GM21619 (cell line): ENCODE results near the gene SLC27A1.
"Not testable (repeated sequence)": the region's sequence is repeated elsewhere in the genome, so short reads cannot be mapped to it uniquely, and the experiment has no call there.

Experiments used
- ATAC-seq: cut with Tn5 transposase; IDR thresholded peaks from one replicate; pipeline ENCODE4 v1.9.1; 2021; ENCODE audit not compliant: unreplicated experiment

SLC27A1 gene

DNA sequence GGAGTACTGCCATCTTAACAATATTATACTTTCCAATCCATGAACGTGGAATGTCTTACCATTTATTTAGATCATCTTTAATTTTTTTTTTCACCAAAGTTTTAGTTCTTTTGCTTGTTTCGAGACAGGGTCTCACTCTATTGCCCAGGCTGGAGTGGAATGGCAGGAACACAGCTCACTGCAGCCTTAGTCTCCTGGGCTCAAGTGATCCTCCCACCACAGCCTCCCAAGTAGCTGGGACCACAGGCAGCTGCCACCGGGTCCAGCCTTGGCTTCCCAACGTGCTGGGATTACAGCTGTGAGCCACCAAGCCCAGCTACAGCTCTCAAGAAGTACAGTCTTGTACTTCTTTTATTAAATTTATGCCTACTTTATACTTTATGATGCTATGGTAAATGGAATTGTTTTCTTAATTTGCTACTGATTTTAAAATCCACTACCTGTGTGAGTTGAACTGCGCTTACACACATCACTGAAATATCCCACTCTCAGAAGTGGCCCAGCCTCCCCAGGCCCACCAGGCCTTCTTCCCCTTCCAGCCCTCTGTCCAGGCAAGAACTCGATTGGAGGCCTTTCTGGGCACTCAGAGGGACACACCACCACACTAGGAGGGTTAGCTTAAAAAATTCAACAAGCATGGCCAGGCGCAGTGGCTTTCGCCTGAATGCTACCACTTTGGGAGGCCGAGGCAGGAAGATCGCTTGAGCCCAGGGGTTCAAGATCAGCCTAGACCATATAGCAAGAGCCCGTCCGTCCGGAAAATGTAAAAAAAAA, 40.1 kb downstream of the SLC27A1 start:
- no peak for ATAC-seq

DNA sequence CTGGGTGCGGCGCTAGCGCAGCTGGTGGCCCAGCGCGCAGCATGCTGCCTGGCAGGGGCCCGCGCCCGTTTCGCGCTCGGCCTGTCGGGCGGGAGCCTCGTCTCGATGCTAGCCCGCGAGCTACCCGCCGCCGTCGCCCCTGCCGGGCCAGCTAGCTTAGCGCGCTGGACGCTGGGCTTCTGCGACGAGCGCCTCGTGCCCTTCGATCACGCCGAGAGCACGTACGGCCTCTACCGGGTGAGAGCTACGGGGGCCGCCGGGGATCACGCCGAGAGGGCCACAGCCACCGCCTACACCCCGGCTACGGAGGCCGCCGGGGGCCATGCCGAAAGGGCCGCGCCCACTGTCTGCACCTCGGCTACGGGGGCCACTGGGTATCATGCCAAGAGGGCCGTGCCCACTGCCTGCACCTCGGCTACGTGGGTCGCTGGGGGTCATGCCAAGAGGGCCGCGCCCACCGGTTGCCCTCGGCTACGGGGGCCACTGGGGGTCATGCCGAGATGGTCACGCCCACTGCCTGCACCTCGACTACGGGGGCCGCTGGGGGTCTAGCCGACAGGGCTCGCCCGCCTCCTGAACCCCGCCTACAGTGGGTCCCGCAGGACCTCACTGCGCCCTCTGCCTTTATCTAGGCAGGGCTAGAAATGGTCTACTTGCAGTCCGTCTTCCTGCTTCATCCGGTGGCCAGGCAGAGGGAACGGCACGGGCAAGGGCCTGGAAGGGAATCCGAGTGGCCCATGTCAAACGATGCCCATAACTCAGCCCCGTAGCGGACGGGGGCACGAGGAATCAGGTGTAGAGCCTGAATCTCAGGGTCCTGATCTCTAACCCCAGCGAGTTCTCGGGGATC, 41.6 kb downstream of the SLC27A1 start:
- peak; percentile 54 for ATAC-seq

DNA sequence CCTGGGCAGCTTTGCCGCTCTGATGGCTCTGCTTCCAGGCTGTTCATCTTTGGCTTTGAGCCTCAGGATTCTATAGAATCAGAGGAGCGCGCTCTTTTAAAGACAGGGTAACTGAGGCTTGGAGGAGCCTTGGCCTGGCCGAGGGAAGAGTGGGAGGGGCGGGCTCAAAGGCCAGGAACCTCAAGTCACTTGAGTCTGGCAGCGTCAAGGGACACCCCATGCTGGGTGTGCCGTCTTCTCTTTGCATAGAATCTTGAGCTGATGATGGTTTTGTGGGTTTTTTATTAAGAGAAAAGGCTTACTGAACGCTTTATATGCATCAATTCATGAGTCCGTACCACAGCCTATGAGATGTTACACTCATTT, 42.2 kb downstream of the SLC27A1 start:
- no peak for ATAC-seq

DNA sequence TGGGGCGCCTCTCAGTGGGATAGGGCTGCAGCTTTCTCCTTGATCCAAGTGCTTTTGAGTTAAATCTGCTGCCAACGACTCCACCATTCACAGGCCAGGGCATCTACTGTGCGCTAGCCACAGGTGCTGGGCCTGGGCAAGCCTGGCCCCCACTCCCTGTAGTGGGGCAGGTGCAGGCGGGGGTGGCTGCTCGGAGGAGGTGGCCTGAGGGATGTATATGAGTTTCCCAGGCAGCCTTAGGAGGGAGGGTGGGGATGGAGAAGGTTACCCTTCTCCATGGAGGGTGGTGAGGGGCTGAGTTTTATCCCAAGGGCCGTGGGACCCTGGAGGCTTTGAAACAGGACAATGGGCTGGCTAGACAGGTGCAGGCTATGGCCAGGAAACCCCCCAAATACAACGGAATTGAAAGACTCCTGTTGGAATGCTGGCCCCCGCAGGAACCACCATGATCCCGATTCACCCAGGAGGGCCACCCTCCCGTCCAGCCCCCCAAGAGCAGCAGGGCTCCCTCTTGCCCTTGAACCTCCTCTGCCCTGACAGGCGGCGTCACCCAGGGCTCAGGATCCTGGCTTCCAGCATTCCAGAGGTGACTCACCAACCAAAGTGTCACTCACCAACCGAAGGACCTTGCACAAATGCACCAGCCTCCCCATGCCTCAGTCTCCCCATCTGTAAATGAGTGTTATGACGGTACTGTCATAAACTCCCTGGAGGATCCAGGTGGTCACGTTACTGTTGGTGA, 45.3 kb downstream of the SLC27A1 start:
- no peak for ATAC-seq

DNA sequence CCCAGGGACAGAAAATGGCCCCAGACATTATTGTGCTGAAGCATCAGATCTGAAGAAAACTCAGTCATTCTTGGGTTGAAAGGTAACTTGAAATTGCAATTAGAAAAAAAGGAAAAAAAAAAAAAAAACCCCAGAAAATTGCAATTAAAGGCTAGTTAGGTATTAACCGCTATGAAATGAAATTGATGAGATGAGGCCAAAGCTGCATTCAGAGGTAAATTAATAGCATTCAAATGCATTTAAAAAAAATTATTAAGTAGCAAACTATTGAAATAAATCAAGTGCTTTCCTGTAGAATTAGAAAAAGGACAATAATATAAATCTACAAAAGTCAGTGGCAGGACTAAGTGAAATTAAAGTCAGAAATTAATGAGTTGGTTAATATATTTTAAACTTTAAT, 47.6 kb downstream of the SLC27A1 start:
- no peak for ATAC-seq

DNA sequence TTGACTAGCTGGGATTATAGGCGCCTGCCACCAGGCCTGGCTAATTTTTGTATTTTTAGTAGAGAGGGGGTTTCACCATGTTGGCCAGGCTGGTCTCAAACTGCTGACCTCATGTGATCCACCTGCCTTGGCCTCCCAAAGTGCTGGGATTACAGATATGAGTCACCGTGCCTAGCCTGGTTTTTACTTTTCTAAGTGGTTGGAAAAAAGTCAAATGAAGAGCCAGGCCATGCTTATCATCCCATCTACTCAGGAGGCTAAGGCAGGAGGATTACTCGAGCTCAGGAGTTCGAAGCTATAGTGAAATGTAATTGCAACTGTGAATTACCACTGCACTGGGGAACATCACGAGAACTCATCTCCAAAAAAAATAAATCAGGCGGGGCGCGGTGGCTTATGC, 48.3 kb downstream of the SLC27A1 start:
- not testable (repeated sequence) for ATAC-seq

DNA sequence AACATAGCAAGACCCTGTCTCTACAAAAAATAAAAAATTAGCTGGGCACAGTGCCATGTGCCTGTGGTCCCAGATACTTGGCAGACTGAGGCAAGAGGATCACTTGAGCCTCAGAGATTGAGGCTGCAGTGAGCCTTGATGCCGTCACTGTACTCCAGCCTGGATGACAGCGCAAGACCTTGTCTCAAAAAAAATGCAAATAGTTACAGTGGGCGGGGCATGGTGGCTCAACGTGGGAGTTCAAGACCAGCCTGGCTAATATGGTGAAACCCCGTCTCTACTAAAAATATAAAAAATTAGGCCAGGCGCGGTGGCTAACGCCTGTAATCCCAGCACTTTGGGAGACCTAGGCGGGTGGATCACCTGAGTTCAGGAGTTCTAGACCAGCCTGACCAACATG, 49.6 kb downstream of the SLC27A1 start:
- ATAC-seq: no peak

DNA sequence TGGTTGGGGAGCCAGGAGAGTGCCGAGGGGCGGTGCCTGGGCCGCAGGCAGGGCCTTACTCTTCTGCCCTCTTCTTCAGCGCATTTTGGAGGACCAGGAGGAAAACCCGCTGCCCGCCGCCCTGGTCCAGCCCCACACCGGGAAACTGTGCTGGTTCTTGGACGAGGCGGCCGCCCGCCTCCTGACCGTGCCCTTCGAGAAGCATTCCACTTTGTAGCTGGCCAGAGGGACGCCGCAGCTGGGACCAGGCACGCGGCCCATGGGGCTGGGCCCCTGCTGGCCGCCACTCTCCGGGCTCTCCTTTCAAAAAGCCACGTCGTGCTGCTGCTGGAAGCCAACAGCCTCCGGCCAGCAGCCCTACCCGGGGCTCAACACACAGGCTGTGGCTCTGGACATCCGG, 50.5 kb downstream of the SLC27A1 start:
- ATAC-seq: no peak

DNA sequence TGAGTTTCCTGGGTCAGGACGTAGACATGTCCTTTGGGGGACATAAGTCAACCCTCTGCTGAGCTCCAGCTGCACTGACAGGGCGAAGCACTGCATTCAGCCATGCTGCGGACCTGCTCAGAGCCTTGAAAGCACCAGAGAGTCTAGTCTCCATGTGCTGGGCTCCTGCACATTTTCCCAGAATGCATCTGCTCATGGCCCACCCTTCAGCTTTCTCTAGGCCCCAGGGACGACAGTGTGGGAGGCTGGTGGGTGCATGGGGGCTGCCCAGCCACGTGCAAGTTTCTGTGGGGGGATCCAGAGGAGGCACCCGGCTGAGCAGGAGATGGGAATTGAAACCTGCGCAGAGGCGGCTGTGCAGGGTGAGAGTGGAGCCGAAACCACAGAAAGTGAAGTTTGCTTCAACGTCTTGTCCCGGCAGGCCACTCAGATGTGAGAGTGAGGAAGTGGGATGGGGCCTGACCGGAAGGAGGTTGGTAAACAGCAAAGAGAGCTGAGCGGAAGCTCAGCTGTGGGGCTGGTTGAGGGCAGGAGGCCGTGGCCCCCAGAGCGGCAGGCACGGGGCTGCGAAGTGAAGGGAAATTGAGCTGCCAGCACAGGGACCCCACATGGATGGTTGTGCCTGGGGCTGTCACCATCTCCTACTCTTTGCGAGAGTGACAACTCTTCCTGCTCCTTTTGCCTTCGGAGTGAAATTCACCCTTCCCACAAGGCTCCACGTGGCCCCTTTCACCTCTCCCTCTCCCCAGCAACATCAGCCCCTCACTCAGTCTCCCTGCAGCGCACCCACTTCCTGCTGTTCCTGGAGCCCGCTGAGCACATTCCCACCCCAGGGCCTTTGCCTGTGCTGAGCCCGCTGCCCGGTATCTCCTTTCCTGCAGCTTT, 52.9 kb downstream of the SLC27A1 start:
- peak; percentile 65 for ATAC-seq

DNA sequence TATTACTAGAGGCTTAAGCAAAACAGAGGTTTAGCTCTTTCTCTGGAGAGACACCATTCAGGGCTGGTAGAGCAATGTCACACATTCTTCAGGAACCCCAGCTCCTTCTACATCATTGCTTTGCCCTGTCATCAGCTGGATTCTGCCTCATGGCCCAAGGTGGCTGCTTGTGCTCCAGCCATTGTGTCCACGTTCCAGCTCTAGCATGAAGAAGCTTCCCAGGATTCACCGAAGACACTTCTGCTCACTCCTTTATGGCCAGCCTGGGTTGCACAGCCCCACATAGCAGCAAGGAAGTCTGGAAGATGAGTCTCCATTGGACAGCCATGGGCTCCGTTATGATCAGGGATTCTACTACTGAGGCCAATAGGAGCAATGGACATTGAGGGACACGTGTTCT, 54.3 kb downstream of the SLC27A1 start:
- no peak for ATAC-seq

DNA sequence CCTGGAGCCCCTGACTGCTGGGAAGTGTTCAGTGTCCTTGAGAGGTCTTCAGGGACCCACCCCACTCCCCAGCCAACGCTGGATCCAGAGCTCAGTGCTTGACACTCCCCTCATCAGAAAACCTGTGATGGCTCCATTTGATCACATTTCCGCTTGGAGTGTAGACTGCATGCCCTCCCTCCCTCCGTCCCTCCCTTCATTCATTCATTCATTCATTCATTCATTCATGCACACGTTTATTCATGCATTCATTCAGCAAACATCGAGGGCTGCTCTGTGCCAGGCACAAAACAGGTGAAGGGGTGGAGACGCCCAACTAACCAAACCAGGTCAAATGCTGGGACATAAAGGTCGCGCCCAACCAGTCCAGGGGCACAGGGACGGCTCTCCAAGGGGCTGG, 54.8 kb downstream of the SLC27A1 start:
- no peak for ATAC-seq

DNA sequence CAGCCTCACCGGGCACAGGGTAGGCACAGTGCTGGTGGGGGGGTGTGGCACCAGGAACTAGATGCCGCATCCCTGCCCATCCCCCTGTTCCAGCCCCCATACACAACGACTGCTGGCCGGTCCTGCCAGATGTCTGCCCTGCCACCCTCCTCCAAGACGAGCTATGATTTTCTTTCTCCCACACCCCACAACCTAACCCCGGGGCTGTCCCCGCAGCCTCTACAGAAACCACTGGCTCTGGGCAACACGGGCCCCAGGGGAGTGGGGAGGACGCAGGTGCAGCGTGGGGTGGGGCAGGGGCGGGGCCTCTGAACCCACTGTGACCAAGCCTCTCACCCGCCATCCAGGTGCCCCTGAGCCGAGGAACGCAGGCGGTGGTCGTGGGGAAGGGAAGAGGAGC, 56.6 kb downstream of the SLC27A1 start:
- peak; percentile 42 for ATAC-seq

DNA sequence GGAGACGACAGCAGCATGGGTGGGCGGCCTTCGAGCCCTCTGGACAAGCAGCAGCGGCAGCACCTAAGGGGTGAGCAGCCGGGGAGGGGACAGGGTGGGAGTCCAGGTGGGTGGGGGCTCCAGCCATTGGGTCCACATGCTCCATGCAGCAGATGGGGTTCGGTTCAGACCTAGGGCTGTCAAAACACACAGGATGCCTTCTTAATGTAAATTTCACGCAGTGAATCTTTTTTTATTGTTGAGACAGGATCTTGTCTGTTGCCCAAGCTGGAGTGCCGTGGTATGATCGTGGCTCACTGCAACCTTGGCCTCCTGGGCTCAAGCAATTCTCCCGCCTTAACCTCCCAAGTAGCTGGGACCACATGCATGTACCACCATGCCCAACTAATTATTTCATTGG, 57.0 kb downstream of the SLC27A1 start:
- no peak for ATAC-seq

DNA sequence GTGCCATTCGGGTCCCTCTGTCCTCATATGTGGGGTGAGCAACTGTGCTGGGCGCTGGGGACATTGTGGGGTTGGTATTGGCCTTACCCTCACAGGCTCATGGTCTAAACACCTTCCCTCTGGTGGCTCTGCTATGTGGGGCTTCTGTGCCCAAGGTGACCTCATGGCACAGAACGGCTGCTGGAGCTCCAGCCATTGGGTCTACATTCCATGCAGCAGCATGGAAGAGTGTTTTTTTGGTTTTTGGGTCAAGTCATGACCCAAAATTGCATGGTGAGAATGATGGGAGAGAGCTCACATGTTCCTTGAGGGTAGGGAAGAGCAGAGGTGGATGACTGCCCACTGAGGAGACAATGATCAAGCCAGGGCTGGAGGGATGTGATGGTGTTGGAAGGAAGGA, 58.3 kb downstream of the SLC27A1 start:
- ATAC-seq: no peak

DNA sequence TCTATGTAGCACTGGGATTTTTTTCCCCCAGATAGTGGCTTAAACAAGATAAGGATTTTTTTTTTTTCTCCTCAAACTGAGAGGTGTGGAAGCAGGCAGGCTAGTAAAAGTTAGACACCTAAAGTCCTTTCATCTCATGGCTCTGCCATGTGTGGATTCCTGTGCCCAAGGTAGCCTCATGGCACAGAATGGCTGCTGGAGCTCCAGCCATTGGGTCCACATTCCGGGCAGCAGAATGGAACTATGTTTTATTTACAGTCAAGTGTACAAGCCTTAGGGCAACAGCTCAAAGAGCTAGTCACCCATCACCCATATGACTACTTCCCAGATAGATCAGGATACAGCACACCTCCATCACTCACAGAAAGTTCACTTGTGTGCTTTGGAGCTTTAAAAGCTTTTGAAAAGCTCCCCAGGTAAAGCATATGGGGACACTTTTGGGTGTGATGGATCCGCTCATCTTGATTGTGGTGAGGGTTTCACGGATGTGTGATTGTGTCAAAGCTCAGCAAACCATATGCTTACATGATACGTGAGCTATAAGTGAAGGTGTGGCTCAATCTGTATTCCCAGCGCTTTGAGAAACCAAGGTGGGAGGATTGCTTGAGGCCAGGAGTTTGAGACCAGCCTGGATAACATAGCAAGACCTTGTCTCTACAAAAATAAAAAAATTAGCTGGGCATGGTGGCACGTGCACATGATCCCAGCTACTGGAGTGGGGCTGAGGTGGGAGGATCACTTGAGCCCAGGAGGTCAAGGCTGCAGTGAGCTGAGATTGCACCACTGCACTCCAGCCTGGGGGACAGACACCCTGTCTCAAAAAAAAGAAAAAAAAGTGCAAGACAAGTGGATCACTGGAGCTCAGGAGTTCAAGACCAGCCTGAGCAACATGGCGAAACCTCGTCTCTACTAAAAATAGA, 59.2 kb downstream of the SLC27A1 start:
- ATAC-seq: no peak

DNA sequence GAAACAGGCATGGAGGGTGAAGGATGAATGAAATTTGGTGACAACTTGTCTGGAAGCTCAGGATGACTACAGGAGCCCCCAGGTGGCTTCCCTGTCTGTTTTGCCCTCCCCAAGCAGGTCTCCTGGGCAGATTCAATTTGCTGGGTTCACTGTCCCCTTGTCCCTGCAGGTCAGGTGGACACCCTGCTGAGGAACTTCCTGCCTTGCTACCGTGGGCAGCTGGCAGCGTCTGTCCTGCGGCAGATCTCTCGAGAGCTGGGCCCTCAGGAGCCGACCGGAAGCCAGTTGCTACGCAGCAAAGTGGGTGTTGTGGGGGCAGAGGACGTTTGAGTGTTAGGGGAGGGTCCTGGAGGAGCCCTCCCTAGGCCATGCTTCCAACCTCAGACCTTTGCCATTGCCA, 60.3 kb downstream of the SLC27A1 start:
- no peak for ATAC-seq

DNA sequence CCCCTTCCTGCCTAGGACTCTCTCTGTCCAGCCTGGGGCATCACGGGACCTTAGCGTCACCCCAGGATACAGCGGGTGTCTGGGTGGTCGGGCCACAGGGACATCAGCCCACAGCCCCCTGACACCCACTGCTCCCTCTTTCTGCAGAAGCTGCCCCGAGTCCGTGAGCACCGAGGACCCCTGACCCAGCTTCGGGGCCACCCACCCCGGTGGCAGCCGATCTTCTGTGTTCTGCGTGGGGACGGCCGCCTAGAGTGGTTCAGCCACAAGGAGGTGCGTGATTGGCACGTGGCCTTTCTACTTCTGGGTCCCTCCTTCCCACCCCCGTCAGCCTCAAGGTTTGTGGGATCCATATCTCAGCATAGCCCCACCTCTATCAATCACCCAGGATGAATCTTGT, 61.8 kb downstream of the SLC27A1 start:
- ATAC-seq: no peak

DNA sequence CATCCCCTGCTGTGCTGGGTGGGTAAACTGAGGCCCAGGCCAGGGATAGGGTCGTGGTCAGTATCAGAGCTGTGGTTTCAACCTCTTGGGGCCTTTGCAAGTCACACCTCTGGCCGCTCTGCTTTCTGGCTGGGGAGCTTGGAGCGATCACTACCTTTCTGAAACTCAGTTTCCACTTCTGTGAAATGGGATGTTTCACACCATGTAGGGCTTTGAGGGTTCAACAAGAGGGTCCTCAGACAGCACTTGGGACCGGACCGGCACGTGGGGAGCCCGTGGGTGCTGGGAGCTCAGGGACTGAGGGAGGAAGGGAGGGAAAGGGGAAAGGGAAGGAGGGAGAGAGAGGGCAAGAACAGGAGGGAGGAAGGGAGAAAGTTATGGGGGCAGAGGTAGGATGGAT, 62.2 kb downstream of the SLC27A1 start:
- ATAC-seq: no peak

DNA sequence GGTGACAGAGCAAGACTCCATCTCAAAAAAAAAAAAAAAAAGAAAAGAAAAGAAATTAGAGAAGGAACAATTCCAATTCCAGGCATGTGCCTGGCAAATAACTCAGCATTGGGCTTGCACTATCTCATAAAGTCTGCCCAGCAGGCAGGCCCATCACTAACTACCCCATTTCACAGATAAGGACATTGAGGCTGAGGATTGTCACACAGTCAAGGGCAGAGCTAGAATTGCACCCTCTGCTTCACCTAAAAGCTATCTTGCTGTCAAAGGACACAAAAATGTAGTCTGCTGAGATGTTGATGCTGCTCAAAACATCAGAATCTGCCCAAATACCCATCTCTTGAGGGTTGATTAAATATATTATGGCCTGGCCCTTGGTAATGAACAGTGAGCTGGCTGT, 64.4 kb downstream of the SLC27A1 start:
- no peak for ATAC-seq

DNA sequence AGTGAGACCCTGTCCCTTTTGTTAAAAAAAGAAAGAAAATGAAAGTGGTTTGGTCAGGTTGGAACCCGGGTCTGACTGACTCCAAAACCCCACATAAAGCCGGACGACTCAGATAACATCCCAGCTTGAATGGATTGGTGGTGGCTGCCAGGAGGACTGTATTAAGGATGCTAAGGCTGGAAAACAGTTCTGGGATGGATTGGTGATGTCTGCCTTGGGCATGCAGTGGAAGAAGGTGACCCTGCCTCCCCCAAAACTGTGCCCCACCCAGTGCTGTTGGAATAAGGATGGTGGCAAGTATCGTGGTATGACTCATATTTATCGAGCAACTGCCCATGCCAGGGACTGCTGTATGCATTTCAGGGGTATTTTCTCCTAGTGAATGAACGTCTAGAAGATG, 66.6 kb downstream of the SLC27A1 start:
- no peak for ATAC-seq
